PC-3 (cell line): Measurements from ENCODE around the gene PRICKLE2.

Experiments
- EZH2 ChIP-seq: fragments of 300-600 bp; sonication (generic); IDR thresholded peaks from one replicate; pipeline ENCODE4 v1.6.1; 2017; ENCODE audit warnings: antibody characterized with exemption, mild to moderate bottlenecking, low read length; ENCODE audit not compliant: unreplicated experiment
- TF ChIP-seq, protein P1 (sequence below): fragments of 300-600 bp; sonication (generic); conservative IDR thresholded peaks from 2 replicates; pipeline ENCODE4 v1.5.1; 2017; ENCODE audit warnings: antibody characterized with exemption, low read depth, mild to moderate bottlenecking, low read length

DNA sequence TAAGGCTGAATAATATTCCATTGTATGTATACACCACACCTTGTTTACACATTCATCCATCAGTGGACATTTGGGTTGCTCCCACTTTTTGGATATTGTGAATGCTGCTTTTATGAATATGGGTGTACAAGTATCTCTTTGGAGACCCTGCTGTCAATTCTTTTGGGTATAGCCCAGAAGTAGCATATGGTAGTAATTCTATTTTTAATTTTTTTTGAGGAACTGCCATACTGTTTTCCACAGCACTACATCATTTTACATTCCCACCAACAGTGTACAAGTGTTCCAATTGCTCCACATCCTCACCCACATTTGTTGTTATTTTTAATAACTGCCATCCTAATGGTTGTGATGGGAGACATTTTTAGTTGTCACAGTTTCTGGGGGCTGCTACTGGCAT is 132.1 kb downstream of the PRICKLE2 start:
- TF ChIP-seq, protein P1, sequence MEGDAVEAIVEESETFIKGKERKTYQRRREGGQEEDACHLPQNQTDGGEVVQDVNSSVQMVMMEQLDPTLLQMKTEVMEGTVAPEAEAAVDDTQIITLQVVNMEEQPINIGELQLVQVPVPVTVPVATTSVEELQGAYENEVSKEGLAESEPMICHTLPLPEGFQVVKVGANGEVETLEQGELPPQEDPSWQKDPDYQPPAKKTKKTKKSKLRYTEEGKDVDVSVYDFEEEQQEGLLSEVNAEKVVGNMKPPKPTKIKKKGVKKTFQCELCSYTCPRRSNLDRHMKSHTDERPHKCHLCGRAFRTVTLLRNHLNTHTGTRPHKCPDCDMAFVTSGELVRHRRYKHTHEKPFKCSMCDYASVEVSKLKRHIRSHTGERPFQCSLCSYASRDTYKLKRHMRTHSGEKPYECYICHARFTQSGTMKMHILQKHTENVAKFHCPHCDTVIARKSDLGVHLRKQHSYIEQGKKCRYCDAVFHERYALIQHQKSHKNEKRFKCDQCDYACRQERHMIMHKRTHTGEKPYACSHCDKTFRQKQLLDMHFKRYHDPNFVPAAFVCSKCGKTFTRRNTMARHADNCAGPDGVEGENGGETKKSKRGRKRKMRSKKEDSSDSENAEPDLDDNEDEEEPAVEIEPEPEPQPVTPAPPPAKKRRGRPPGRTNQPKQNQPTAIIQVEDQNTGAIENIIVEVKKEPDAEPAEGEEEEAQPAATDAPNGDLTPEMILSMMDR, result no peak
- TF ChIP-seq EZH2, result no peak
